Muscle layer of duodenum (tissue), 2 donors: Measurements from ENCODE around the gene FAM107B.

ENCODE experiments used
- H3K27ac ChIP-seq: one replicate; pipeline ENCODE4 v1.7.0; 2013; ENCODE audit warnings: mild to moderate bottlenecking, low read length
- H3K27me3 ChIP-seq: one replicate; pipeline ENCODE4 v1.7.0; 2013; ENCODE audit warnings: low read depth, mild to moderate bottlenecking, control low read depth, low read length
- H3K36me3 ChIP-seq, 2 donors: one replicate each; pipeline ENCODE4 v1.7.0; 2013; ENCODE audit warnings: low read length in 2 of 2, control low read depth in 1 of 2, mild to moderate bottlenecking in 1 of 2; ENCODE audit not compliant: insufficient read depth in 2 of 2, control insufficient read depth in 1 of 2
- H3K4me1 ChIP-seq, 2 donors: one replicate each; pipeline ENCODE4 v1.7.0; 2013; ENCODE audit warnings: low read length in 2 of 2, mild to moderate bottlenecking in 2 of 2, control low read depth in 1 of 2, moderate library complexity in 1 of 2; ENCODE audit not compliant: insufficient read depth in 2 of 2, control insufficient read depth in 1 of 2
- H3K4me3 ChIP-seq, 2 donors: one replicate each; pipeline ENCODE4 v1.7.0; 2013; ENCODE audit warnings: low read length in 2 of 2, low read depth in 1 of 2, mild to moderate bottlenecking in 1 of 2
- H3K9me3 ChIP-seq, 2 donors: one replicate each; pipeline ENCODE4 v1.7.0; 2013; ENCODE audit warnings: low read length in 2 of 2, control low read depth in 1 of 2, mild to moderate bottlenecking in 1 of 2; ENCODE audit not compliant: control insufficient read depth in 1 of 2
- donor health status: healthy.

Gene FAM107B

GRCh38 chr10:14703631-14704001, 71.1 kb downstream of the FAM107B start:
- Histone ChIP-seq H3K27ac (no peak overlapping the region), H3K9me3 (no peaks in the 10 kb centered on the region), H3K4me3 (no peak overlapping the region), H3K4me1 (no peaks in the 10 kb centered on the region), H3K27me3 (no peaks in the 10 kb centered on the region), H3K36me3 (no peaks in the 10 kb centered on the region)

- H3K36me3 ChIP-seq = no peaks in the 10 kb centered on the region
- H3K9me3 ChIP-seq = no peaks in the 10 kb centered on the region
- no peak overlapping the region for H3K4me3 ChIP-seq
- no peak overlapping the region for H3K27ac ChIP-seq
- no peaks in the 10 kb centered on the region for H3K27me3 ChIP-seq
- peaks cover 0 to 12% of the 10 kb centered on the region in 2 donors for H3K4me1 ChIP-seq
Observed at GRCh38 chr10:14701466-14701865, 73.2 kb downstream of the FAM107B start.

- Histone ChIP-seq H3K27ac (no peak overlapping the region), H3K36me3 (no peaks in the 10 kb centered on the region), H3K27me3 (no peaks in the 10 kb centered on the region), H3K9me3 (no peaks in the 10 kb centered on the region), H3K4me1 (peaks cover 0 to 12% of the 10 kb centered on the region in 2 donors), H3K4me3 (no peak overlapping the region)
Observed at GRCh38 chr10:14700546-14700945, 74.2 kb downstream of the FAM107B start.

- H3K36me3 ChIP-seq = no peaks in the 10 kb centered on the region
- H3K27me3 ChIP-seq = no peaks in the 10 kb centered on the region
- H3K4me1 ChIP-seq = peaks cover 0 to 12% of the 10 kb centered on the region in 2 donors
- H3K27ac ChIP-seq = no peak overlapping the region
- H3K9me3 ChIP-seq = no peaks in the 10 kb centered on the region
- no peak overlapping the region for H3K4me3 ChIP-seq
Observed at GRCh38 chr10:14699482-14699881, 75.2 kb downstream of the FAM107B start.

GRCh38 chr10:14698829-14699170, 75.9 kb downstream of the FAM107B start:
- H3K27ac ChIP-seq = no peak overlapping the region
- peaks cover 0 to 12% of the 10 kb centered on the region in 2 donors for H3K4me1 ChIP-seq
- no peak overlapping the region for H3K4me3 ChIP-seq
- H3K27me3 ChIP-seq = no peaks in the 10 kb centered on the region
- H3K36me3 ChIP-seq = no peaks in the 10 kb centered on the region
- H3K9me3 ChIP-seq = no peaks in the 10 kb centered on the region

GRCh38 chr10:14698111-14698828, 76.4 kb downstream of the FAM107B start:
- Histone ChIP-seq H3K36me3 (no peaks in the 10 kb centered on the region), H3K27me3 (no peaks in the 10 kb centered on the region), H3K27ac (no peak overlapping the region), H3K9me3 (no peaks in the 10 kb centered on the region), H3K4me1 (peaks cover 0 to 12% of the 10 kb centered on the region in 2 donors), H3K4me3 (no peak overlapping the region)

- Histone ChIP-seq H3K27me3 (no peaks in the 10 kb centered on the region), H3K9me3 (no peaks in the 10 kb centered on the region), H3K27ac (peak overlapping the region; percentile 13), H3K36me3 (no peaks in the 10 kb centered on the region), H3K4me1 (peaks cover 0 to 12% of the 10 kb centered on the region in 2 donors), H3K4me3 (no peak overlapping the region)
Observed at GRCh38 chr10:14697281-14697680, 77.4 kb downstream of the FAM107B start.

- peak overlapping the region; percentile 13 for H3K27ac ChIP-seq
Observed at GRCh38 chr10:14696821-14697220, 77.9 kb downstream of the FAM107B start.

GRCh38 chr10:14695847-14696480, 78.7 kb downstream of the FAM107B start:
- no peaks in the 10 kb centered on the region for H3K9me3 ChIP-seq
- H3K4me3 ChIP-seq = no peak overlapping the region
- peaks cover 0 to 12% of the 10 kb centered on the region in 2 donors for H3K4me1 ChIP-seq
- no peaks in the 10 kb centered on the region for H3K27me3 ChIP-seq
- H3K27ac ChIP-seq = no peak overlapping the region
- no peaks in the 10 kb centered on the region for H3K36me3 ChIP-seq

More at GRCh38 chr10:14696821-14697220, 77.9 kb downstream of the FAM107B start:
- Histone ChIP-seq H3K9me3 (no peaks in the 10 kb centered on the region), H3K4me3 (no peak overlapping the region), H3K4me1 (peaks cover 0 to 12% of the 10 kb centered on the region in 2 donors), H3K27me3 (no peaks in the 10 kb centered on the region), H3K36me3 (no peaks in the 10 kb centered on the region)

- Histone ChIP-seq H3K4me1 (peaks cover 0 to 12% of the 10 kb centered on the region in 2 donors), H3K9me3 (no peaks in the 10 kb centered on the region), H3K4me3 (no peak overlapping the region), H3K27ac (no peak overlapping the region), H3K27me3 (no peaks in the 10 kb centered on the region), H3K36me3 (no peaks in the 10 kb centered on the region)
Observed at GRCh38 chr10:14693891-14694290, 80.8 kb downstream of the FAM107B start.

- H3K27ac ChIP-seq = no peak overlapping the region
- no peaks in the 10 kb centered on the region for H3K36me3 ChIP-seq
- H3K9me3 ChIP-seq = no peaks in the 10 kb centered on the region
- H3K27me3 ChIP-seq = no peaks in the 10 kb centered on the region
- peaks cover 0 to 9% of the 10 kb centered on the region in 2 donors for H3K4me1 ChIP-seq
- H3K4me3 ChIP-seq = no peak overlapping the region
Observed at GRCh38 chr10:14692344-14693076, 82.2 kb downstream of the FAM107B start.
